ENCODE results near the gene AHDC1. TPM values are rescaled to one million over a fixed set of nuclear protein-coding genes. Genes with fewer than 3 reads are reported as not detected.

The AHDC1 gene
- total and polyA plus RNA-seq, 7 donors, result 1.8 to 34.1 (median 12.1) TPM

DNA sequence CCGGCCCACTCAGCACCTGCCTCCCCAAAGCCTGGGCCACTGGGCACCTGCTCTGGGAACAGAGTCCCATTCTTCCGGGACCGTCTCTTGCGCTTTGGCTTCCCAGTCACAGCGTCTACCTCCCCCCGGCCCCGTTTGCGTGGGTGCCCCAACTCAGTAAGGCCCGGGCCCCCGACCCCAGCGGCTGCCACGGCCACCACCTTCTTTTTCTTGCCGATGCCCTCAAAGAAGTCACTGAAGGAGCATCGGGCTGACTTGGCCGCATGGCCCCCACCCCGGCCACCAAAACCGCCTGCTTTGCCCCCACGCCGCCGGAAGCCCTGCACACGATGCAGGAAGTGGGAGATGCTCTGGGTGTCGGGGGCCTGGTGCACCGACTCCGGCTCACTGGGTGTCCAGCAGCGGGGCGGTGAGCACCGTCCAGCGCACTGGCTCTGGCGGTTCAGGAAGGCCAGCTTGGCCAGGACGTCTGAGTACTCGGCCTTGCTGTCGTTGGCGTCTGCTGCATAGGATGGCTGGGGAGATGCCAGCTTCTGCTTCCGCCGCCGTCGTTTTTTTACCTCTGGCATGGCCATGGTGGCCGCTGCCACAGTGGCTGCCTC lies 54.0 kb downstream of the AHDC1 start:
- Histone ChIP-seq H3K27ac (peak overlapping the region in 1 of 4 donors; percentile 22), H3K9me3 (no peaks in the 10 kb centered on the region), H3K27me3 (no peaks in the 10 kb centered on the region), H3K4me3 (no peak overlapping the region), H3K36me3 (peaks cover 35 to 64% (median 49%) of the 10 kb centered on the region in 4 donors), H3K4me1 (peaks cover 0 to 38% (median 35%) of the 10 kb centered on the region in 4 donors)
- TF ChIP-seq, protein P1, sequence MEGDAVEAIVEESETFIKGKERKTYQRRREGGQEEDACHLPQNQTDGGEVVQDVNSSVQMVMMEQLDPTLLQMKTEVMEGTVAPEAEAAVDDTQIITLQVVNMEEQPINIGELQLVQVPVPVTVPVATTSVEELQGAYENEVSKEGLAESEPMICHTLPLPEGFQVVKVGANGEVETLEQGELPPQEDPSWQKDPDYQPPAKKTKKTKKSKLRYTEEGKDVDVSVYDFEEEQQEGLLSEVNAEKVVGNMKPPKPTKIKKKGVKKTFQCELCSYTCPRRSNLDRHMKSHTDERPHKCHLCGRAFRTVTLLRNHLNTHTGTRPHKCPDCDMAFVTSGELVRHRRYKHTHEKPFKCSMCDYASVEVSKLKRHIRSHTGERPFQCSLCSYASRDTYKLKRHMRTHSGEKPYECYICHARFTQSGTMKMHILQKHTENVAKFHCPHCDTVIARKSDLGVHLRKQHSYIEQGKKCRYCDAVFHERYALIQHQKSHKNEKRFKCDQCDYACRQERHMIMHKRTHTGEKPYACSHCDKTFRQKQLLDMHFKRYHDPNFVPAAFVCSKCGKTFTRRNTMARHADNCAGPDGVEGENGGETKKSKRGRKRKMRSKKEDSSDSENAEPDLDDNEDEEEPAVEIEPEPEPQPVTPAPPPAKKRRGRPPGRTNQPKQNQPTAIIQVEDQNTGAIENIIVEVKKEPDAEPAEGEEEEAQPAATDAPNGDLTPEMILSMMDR (IDR thresholded peaks at IDR 0.05), result no peak
- TF ChIP-seq POLR2AphosphoS5 (IDR thresholded peaks at IDR 0.05) (no peak), EP300 (IDR thresholded peaks at IDR 0.05) (no peak), POLR2A (IDR thresholded peaks at IDR 0.05) (no peak)
- intact Hi-C loops (cut with DNase I), result no loop called here
- no peak for DNase-seq
- WGBS, 2 donors, result 93 to 96% methylated on average over 38 of the region's 38 CpGs

DNA sequence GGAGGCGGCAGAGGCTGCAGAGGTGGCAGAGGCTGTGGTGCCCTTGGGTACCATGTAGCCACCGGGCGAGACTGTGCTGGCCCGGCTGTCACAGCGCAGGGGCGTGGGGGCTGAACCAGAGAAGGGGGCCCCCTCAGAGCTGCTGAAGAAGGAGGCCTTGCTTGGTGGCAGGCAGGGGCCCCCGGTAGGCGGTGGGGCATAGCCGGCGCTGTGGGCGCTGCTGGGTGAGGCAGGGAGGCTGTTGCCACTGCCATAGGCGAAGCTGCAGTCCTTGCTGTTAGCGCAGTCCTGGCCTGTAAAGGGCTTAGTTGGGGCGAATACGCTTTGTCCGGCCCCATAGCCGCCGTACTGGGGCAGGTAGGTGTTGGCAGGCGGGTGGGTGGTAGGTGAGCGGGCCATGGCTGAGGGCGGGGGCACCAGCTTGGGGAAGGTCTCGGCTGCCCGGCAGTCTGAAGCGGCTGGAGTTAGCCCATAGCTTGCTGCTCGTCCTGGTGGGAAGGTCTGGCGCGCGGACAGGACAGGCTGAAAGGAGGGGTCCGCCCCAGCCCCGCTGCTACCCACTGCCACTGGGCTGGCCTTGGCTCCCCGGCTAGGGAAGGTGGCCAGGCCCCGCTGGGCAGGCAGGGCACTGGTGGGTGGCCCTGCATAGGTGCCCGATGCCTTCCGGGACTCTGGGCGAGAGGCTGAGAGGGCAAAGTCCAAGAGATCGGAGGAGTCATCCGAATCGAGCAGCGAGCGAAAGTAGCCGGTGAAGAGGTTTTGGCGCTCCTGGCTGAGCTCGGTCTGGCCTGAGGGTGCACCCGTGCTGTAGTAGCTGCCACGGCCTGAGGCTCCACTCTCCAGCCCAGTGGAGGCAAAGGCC lies 54.9 kb downstream of the AHDC1 start:
- TF ChIP-seq EP300 (IDR thresholded peaks at IDR 0.05) (no peak), POLR2A (IDR thresholded peaks at IDR 0.05) (no peak), POLR2AphosphoS5 (IDR thresholded peaks at IDR 0.05) (no peak)
- TF ChIP-seq, protein P1 (IDR thresholded peaks at IDR 0.05), result no peak
- DNase-seq, result no peak
- intact Hi-C loops (cut with DNase I), result no loop called here
- peak overlapping the region in 2 of 4 donors; percentile 22 to 92 for H3K27ac ChIP-seq
- H3K4me3 ChIP-seq, result no peak overlapping the region
- H3K9me3 ChIP-seq, result no peaks in the 10 kb centered on the region
- 92 to 93% methylated on average over 45 of the region's 45 CpGs for WGBS, 2 donors
- no peaks in the 10 kb centered on the region for H3K27me3 ChIP-seq
- peaks cover 35 to 64% (median 49%) of the 10 kb centered on the region in 4 donors for H3K36me3 ChIP-seq
- H3K4me1 ChIP-seq, result peaks cover 0 to 38% (median 36%) of the 10 kb centered on the region in 4 donors

DNA sequence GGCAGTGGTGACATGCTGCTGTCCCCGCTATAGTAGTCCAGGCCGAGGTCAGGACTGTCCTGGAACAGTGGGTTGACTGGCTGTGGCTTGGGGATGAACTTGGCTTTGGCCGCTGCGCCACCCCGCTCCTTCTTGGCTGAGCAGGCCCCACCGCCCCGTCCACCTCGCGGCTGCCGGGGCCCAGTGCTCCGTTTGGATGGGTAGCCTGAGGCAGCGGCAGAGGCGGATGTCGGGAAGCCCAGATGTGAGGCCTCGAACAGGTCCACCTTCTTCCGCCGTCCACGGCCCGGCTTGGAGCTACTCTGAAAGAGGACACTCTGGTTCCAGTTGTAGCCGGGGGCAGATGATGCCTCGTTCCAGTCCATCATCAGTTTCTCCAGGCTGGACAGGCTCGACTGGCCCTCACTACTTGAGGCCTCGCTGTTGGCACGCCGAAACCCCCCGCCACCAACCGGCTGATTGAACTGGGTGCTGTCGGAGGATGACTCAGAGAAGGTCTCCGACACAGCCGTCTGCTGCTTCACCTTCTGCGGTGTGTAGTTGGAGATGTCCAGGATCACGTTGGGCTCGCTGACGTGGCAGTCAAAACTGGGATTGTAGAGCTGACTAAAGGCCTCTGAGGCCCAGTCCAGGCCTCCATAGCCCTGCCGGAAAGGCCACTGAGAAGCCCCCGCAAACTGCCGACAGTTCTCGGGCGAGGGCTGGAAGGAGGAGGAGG lies 55.6 kb downstream of the AHDC1 start:
- Histone ChIP-seq H3K36me3 (peaks cover 35 to 64% (median 49%) of the 10 kb centered on the region in 4 donors), H3K27ac (peak overlapping the region in 3 of 4 donors; percentile 83 to 92 (median 89))
- 95% methylated on average over 39 of the region's 39 CpGs for WGBS, 2 donors

More for the DNA sequence above, 55.6 kb downstream of the AHDC1 start:
- intact Hi-C loops (cut with DNase I), result no loop called here
- H3K4me1 ChIP-seq, result peaks cover 0 to 44% (median 43%) of the 10 kb centered on the region in 4 donors
- H3K27me3 ChIP-seq, result no peaks in the 10 kb centered on the region
- DNase-seq, result no peak
- H3K4me3 ChIP-seq, result no peak overlapping the region
- TF ChIP-seq POLR2A (IDR thresholded peaks at IDR 0.05) (no peak), POLR2AphosphoS5 (IDR thresholded peaks at IDR 0.05) (no peak), EP300 (IDR thresholded peaks at IDR 0.05) (no peak)
- TF ChIP-seq, protein P1 (IDR thresholded peaks at IDR 0.05), result no peak
- no peaks in the 10 kb centered on the region for H3K9me3 ChIP-seq

Data from sigmoid colon (tissue), 7 donors.